Measurements from ENCODE around the gene RNF19B. TPM values are rescaled to one million over a fixed set of nuclear protein-coding genes. Genes with fewer than 3 reads are reported as not detected.

Gene RNF19B, protein sequence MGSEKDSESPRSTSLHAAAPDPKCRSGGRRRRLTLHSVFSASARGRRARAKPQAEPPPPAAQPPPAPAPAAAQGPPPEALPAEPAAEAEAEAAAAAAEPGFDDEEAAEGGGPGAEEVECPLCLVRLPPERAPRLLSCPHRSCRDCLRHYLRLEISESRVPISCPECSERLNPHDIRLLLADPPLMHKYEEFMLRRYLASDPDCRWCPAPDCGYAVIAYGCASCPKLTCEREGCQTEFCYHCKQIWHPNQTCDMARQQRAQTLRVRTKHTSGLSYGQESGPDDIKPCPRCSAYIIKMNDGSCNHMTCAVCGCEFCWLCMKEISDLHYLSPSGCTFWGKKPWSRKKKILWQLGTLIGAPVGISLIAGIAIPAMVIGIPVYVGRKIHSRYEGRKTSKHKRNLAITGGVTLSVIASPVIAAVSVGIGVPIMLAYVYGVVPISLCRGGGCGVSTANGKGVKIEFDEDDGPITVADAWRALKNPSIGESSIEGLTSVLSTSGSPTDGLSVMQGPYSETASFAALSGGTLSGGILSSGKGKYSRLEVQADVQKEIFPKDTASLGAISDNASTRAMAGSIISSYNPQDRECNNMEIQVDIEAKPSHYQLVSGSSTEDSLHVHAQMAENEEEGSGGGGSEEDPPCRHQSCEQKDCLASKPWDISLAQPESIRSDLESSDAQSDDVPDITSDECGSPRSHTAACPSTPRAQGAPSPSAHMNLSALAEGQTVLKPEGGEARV
- polyA plus RNA-seq = 31.3 TPM
- long read RNA-seq, donor 1, partial matches to known transcripts = 0 of 3 reads
- long read RNA-seq, donor 1, other reads (novel, unspliced or antisense) = 0 of 3 reads
- long read RNA-seq, donor 2, partial matches to known transcripts = 0 of 9 reads
- long read RNA-seq, donor 2, other reads (novel, unspliced or antisense) = 0 of 9 reads
- long read RNA-seq, donor 3 = 0 reads
- long read RNA-seq, donor 4, partial matches to known transcripts = 0 of 1 reads
- long read RNA-seq, donor 4, other reads (novel, unspliced or antisense) = 0 of 1 reads
- long read RNA-seq, donor 5, partial matches to known transcripts = 0 of 1 reads
- long read RNA-seq, donor 5, other reads (novel, unspliced or antisense) = 0 of 1 reads
- long read RNA-seq, donor 6, partial matches to known transcripts = 0 of 5 reads
- long read RNA-seq, donor 6, other reads (novel, unspliced or antisense) = 0 of 5 reads
- long read RNA-seq, donor 7 = 0 reads
- long read RNA-seq, donor 8, partial matches to known transcripts = 0 of 2 reads
- long read RNA-seq, donor 8, other reads (novel, unspliced or antisense) = 0 of 2 reads
- long read RNA-seq, donor 9, partial matches to known transcripts = 0 of 4 reads
- long read RNA-seq, donor 9, other reads (novel, unspliced or antisense) = 0 of 4 reads
- long read RNA-seq, donor 10, partial matches to known transcripts = 0 of 3 reads
- long read RNA-seq, donor 10, other reads (novel, unspliced or antisense) = 0 of 3 reads
- long read RNA-seq, donor 11, partial matches to known transcripts = 0 of 3 reads
- long read RNA-seq, donor 11, other reads (novel, unspliced or antisense) = 0 of 3 reads

DNA sequence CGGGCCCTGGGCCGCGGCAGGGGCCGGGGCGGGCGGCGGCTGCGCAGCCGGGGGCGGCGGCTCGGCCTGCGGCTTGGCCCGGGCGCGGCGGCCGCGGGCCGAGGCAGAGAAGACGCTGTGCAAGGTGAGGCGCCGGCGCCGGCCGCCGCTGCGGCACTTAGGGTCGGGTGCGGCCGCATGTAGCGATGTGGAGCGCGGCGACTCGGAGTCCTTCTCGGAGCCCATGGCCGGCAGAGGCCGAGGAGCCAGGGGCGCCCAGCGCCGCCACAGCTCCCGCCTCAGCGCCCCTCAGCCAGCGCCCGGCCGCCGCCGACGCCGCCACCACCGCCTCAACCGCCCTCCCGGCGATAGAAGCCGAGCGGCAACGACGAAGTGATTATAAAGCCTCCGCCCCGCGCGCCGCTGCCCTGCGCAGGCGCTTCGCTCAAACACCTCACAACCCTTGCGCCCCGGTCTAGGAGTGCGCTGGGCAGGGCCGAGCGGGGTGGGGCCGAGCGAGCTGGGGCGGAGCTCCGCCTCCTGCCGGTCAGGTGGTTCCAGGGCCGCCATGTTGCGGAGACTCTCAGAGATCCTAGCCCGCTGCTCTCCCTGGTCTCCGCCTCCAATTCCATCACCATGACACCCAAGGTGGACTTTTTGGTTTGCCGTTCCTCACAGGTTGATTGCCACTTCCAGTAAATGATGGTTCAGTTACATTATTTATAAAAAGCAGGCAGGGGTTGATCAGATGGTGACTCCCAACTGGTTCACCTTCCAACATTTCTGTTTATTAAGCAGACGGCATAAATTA, at the start of gene RNF19B:
RNF19B (minus strand) TSS at position 349 of the 790 bp plus-strand sequence; CDS start at position 225, 124 bp downstream.
- no peaks in the 10 kb centered on the region for H3K36me3 ChIP-seq (ENCODE audit: control insufficient read depth, insufficient read depth, low read length)
- peak within 1 kb of the TSS; percentile 73 for H3K27ac ChIP-seq (ENCODE audit: low read length)
- peaks cover 2% of the 10 kb centered on the region for H3K27me3 ChIP-seq (ENCODE audit: control insufficient read depth, insufficient read depth, low read length)
- WGBS (ENCODE audit: insufficient coverage, low lambda C conversion rate) = 42% methylated on average over 2 of the region's 83 CpGs
- H3K9me3 ChIP-seq (ENCODE audit: control insufficient read depth, low read depth, low read length) = no peaks in the 10 kb centered on the region
- peak; percentile 96 to 98 for DNase-seq
- H3K4me3 ChIP-seq (ENCODE audit: low read length) = peak within 1 kb of the TSS; percentile 91
- H3K4me1 ChIP-seq (ENCODE audit: control insufficient read depth, insufficient read depth, low read length) = peaks cover 13% of the 10 kb centered on the region

DNA sequence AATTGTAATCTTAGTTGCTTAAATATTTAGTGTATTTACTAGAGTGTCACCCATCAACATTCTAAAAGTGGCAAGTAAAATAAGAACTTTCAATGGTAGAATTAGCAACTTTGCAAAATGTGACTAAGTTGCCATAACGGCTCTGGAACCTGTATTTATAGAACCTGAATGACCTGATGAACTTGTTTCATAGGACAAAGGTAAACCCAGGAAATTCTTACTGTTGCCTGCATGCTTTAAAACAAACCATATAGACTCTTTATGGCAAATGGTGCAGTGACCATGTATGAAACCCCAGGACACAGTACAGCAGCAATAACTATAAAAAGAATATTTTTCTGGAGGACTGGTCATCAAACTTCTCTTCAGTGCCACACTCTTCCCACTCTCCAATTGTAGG, 49.2 kb upstream of the RNF19B start:
- H3K4me3 ChIP-seq (ENCODE audit: low read length) = no peak overlapping the region
- no CpG with 5 or more reads among the region's 1 CpG for WGBS (ENCODE audit: insufficient coverage, low lambda C conversion rate)
- H3K27me3 ChIP-seq (ENCODE audit: control insufficient read depth, insufficient read depth, low read length) = no peaks in the 10 kb centered on the region
- peaks cover 16% of the 10 kb centered on the region for H3K4me1 ChIP-seq (ENCODE audit: control insufficient read depth, insufficient read depth, low read length)
- peak overlapping the region; percentile 47 for H3K27ac ChIP-seq (ENCODE audit: low read length)
- peaks cover 66% of the 10 kb centered on the region for H3K36me3 ChIP-seq (ENCODE audit: control insufficient read depth, insufficient read depth, low read length)
- DNase-seq = no peak
- no peaks in the 10 kb centered on the region for H3K9me3 ChIP-seq (ENCODE audit: control insufficient read depth, low read depth, low read length)

DNA sequence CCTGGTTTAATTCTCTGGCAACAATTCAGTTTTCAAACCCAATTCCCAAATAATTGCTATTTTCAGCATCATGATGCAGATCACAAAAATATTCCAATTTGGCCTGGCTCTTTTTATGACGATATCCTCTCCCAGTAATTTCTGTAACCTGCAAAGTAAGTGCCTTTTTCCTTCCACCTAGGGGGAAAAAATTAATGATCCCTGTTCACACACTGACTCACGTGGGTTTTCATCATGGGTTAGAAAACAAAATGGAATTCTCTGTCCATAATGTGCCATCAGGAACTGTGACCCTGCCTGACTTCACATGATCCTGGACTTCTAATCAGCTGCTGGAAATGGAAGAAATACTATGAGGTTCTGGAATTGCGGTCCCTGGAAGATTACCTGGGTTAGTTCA, 47.6 kb upstream of the RNF19B start:
- Histone ChIP-seq H3K9me3 (ENCODE audit: control insufficient read depth, low read depth, low read length) (no peaks in the 10 kb centered on the region), H3K4me1 (ENCODE audit: control insufficient read depth, insufficient read depth, low read length) (peaks cover 16% of the 10 kb centered on the region), H3K36me3 (ENCODE audit: control insufficient read depth, insufficient read depth, low read length) (peaks cover 60% of the 10 kb centered on the region), H3K27me3 (ENCODE audit: control insufficient read depth, insufficient read depth, low read length) (no peaks in the 10 kb centered on the region), H3K4me3 (ENCODE audit: low read length) (no peak overlapping the region), H3K27ac (ENCODE audit: low read length) (no peak overlapping the region)
- WGBS (ENCODE audit: insufficient coverage, low lambda C conversion rate) = 100% methylated on average over 1 of the region's 3 CpGs
- no peak for DNase-seq

DNA sequence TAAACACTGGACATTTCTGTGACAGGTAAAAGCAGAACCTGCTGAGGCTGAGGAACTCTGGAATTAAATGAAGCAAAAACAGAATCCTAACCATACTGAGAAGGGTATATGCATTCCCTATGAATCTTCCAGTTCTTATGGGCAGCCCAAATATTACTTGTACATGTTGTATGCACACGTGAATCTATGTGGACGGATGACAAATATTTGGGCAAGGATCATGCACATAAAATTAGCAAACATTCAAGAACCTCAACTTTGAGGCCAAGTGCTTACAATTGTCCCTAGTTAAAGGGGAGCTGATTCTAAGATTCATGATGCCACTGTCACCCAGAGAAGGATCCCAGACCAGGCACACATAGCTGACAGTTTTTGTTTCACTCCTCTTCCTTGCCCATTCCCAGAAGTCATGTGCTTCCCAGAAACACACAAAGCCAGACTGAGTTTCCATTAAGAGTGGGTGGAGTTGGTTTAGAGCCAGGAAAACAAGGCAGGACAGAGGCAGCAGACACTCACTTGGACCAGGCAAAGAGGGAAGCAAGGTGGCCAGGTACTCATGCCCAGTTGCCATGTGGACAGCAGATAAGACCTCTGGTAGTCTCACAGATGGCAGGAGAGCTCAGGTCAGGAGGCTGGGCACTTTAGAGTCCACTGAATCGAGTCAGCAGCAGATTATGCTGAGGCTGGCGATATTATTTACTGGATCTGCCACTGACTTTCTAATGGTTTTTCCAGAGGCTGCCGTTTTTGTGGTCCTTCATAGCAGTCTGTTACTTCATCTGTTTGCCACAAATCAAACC, 46.5 kb upstream of the RNF19B start:
- Histone ChIP-seq H3K4me1 (ENCODE audit: control insufficient read depth, insufficient read depth, low read length) (peaks cover 19% of the 10 kb centered on the region), H3K27me3 (ENCODE audit: control insufficient read depth, insufficient read depth, low read length) (no peaks in the 10 kb centered on the region), H3K36me3 (ENCODE audit: control insufficient read depth, insufficient read depth, low read length) (peaks cover 58% of the 10 kb centered on the region), H3K9me3 (ENCODE audit: control insufficient read depth, low read depth, low read length) (no peaks in the 10 kb centered on the region), H3K4me3 (ENCODE audit: low read length) (no peak overlapping the region), H3K27ac (ENCODE audit: low read length) (no peak overlapping the region)
- DNase-seq = no peak
- 40% methylated on average over 1 of the region's 5 CpGs for WGBS (ENCODE audit: insufficient coverage, low lambda C conversion rate)

DNA sequence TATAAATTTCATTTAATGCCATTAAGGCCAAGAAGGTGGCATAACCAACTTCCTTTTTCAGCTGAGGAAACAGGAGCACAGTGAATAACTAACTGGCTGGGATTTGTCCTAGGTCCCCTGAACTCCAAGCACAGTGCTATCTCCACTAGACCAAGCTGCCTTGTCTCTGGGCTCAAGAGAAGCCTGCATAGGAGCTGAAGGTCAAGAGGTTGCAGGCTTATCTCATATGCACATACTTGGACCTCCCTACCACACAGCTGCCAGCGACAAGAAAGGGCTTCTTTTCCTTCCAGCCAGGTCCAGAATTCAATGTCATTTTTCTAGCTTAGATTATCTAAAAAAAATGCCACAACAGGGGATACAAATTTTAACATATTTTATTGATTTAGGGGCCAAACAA, 45.0 kb upstream of the RNF19B start:
- peaks cover 56% of the 10 kb centered on the region for H3K36me3 ChIP-seq (ENCODE audit: control insufficient read depth, insufficient read depth, low read length)
- no peak overlapping the region for H3K27ac ChIP-seq (ENCODE audit: low read length)
- no peaks in the 10 kb centered on the region for H3K9me3 ChIP-seq (ENCODE audit: control insufficient read depth, low read depth, low read length)
- no peak overlapping the region for H3K4me3 ChIP-seq (ENCODE audit: low read length)
- DNase-seq = no peak
- WGBS (ENCODE audit: insufficient coverage, low lambda C conversion rate) = no CpG with 5 or more reads among the region's 1 CpG
- peaks cover 21% of the 10 kb centered on the region for H3K4me1 ChIP-seq (ENCODE audit: control insufficient read depth, insufficient read depth, low read length)
- no peaks in the 10 kb centered on the region for H3K27me3 ChIP-seq (ENCODE audit: control insufficient read depth, insufficient read depth, low read length)

DNA sequence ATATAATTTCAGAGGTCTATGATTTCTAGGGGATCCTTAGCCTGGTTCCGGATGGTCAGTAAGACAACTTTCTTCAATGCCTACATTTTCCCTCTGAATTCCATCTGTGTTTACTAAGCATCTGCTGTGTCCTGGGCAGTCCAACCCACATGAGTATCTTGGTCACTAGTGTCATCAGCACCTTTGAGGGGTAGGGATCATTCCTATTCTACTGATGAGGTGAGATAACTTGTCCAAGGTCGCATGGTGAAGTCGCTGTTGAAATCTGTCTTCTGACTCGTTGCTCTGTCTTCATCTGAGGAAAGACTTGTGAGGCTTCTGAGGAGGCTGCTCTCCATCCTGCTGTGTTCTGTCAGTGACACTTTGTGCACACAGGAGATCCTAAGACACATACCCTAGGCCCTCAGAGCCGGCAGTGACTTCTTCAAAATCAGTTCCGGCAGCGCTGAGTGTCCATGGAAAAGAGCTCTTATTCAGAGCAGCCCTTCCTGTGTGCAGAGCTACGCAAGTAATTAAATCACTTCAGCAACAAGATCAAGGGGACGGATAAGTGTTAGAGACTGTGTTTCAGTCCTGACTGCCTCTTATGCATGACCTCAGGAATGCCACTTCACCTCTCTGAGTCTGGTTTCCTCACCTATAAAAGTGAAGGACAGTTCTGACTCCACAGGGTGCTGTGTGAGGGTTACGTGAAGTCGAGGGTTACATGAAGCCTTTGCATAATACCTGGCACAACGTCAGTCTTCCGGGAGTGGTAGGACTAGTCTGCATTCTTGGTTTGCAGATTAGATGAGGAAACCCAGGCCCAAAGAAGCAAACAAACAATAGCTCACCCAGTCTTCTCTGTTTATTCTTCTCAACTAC, 43.7 kb upstream of the RNF19B start:
- DNase-seq = no peak
- WGBS (ENCODE audit: insufficient coverage, low lambda C conversion rate) = 90% methylated on average over 2 of the region's 13 CpGs
- peaks cover 11% of the 10 kb centered on the region for H3K4me1 ChIP-seq (ENCODE audit: control insufficient read depth, insufficient read depth, low read length)

GRCh38 chr1:33007190-33008050, 42.8 kb upstream of the RNF19B start:
- Histone ChIP-seq H3K4me1 (ENCODE audit: control insufficient read depth, insufficient read depth, low read length) (peaks cover 11% of the 10 kb centered on the region), H3K36me3 (ENCODE audit: control insufficient read depth, insufficient read depth, low read length) (peaks cover 36% of the 10 kb centered on the region), H3K27me3 (ENCODE audit: control insufficient read depth, insufficient read depth, low read length) (no peaks in the 10 kb centered on the region), H3K9me3 (ENCODE audit: control insufficient read depth, low read depth, low read length) (no peaks in the 10 kb centered on the region), H3K27ac (ENCODE audit: low read length) (no peak overlapping the region), H3K4me3 (ENCODE audit: low read length) (no peak overlapping the region)
- no CpG with 5 or more reads among the region's 6 CpGs for WGBS (ENCODE audit: insufficient coverage, low lambda C conversion rate)
- DNase-seq = peak in 1 of 2 donors; percentile 54

More for the DNA sequence above, 43.7 kb upstream of the RNF19B start:
- H3K9me3 ChIP-seq (ENCODE audit: control insufficient read depth, low read depth, low read length) = no peaks in the 10 kb centered on the region
- H3K36me3 ChIP-seq (ENCODE audit: control insufficient read depth, insufficient read depth, low read length) = peaks cover 45% of the 10 kb centered on the region
- H3K27me3 ChIP-seq (ENCODE audit: control insufficient read depth, insufficient read depth, low read length) = no peaks in the 10 kb centered on the region
- H3K4me3 ChIP-seq (ENCODE audit: low read length) = no peak overlapping the region
- no peak overlapping the region for H3K27ac ChIP-seq (ENCODE audit: low read length)
